Neuron (in vitro differentiated cells): ENCODE results near the gene SYTL3.

ENCODE experiments used
- H2AFZ ChIP-seq: one replicate; pipeline ENCODE4 v1.6.1; 2013; ENCODE audit warnings: low read depth, mild to moderate bottlenecking, inconsistent platforms, low read length, moderate library complexity
- H3K27me3 ChIP-seq: one replicate; pipeline ENCODE4 v1.6.1; 2013; ENCODE audit warnings: low read length; ENCODE audit not compliant: insufficient read depth
- H3K36me3 ChIP-seq: one replicate; pipeline ENCODE4 v1.6.1; 2013; ENCODE audit warnings: low read length; ENCODE audit not compliant: insufficient read depth
- H3K4me1 ChIP-seq: one replicate; pipeline ENCODE4 v1.6.1; 2013; ENCODE audit warnings: low read length; ENCODE audit not compliant: insufficient read depth
- H3K4me3 ChIP-seq: 2 replicates; pipeline ENCODE4 v1.5.1; 2013; ENCODE audit warnings: mild to moderate bottlenecking, low read length, moderate library complexity
- H3K9me3 ChIP-seq: one replicate; pipeline ENCODE4 v1.6.1; 2013; ENCODE audit warnings: low read length

The SYTL3 gene

GRCh38 chr6:158764926-158765325, 115.1 kb downstream of the SYTL3 start:
- Histone ChIP-seq H3K4me1 (no peaks in the 10 kb centered on the region), H2AFZ (no peak overlapping the region), H3K9me3 (no peaks in the 10 kb centered on the region), H3K4me3 (no peak overlapping the region), H3K36me3 (peaks cover 45% of the 10 kb centered on the region), H3K27me3 (no peaks in the 10 kb centered on the region)

- Histone ChIP-seq H3K9me3 (no peaks in the 10 kb centered on the region), H3K27me3 (no peaks in the 10 kb centered on the region), H3K4me1 (no peaks in the 10 kb centered on the region), H3K4me3 (no peak overlapping the region), H3K36me3 (peaks cover 51% of the 10 kb centered on the region), H2AFZ (no peak overlapping the region)
Observed at GRCh38 chr6:158765499-158766068, 115.7 kb downstream of the SYTL3 start.

- Histone ChIP-seq H3K9me3 (peaks cover 1% of the 10 kb centered on the region), H3K4me1 (no peaks in the 10 kb centered on the region), H3K4me3 (no peak overlapping the region), H3K36me3 (peaks cover 64% of the 10 kb centered on the region), H3K27me3 (no peaks in the 10 kb centered on the region), H2AFZ (no peak overlapping the region)
Observed at GRCh38 chr6:158766621-158767455, 117.0 kb downstream of the SYTL3 start.

GRCh38 chr6:158767709-158768108, 117.9 kb downstream of the SYTL3 start:
- H2AFZ ChIP-seq, result no peak overlapping the region
- peaks cover 72% of the 10 kb centered on the region for H3K36me3 ChIP-seq
- H3K4me3 ChIP-seq, result no peak overlapping the region
- no peaks in the 10 kb centered on the region for H3K4me1 ChIP-seq
- H3K27me3 ChIP-seq, result no peaks in the 10 kb centered on the region
- peaks cover 1% of the 10 kb centered on the region for H3K9me3 ChIP-seq

GRCh38 chr6:158768436-158768835, 118.6 kb downstream of the SYTL3 start:
- H3K9me3 ChIP-seq, result peaks cover 1% of the 10 kb centered on the region
- H3K4me3 ChIP-seq, result no peak overlapping the region
- H3K4me1 ChIP-seq, result no peaks in the 10 kb centered on the region
- H3K27me3 ChIP-seq, result no peaks in the 10 kb centered on the region
- peaks cover 75% of the 10 kb centered on the region for H3K36me3 ChIP-seq
- H2AFZ ChIP-seq, result no peak overlapping the region

- Histone ChIP-seq H3K4me1 (no peaks in the 10 kb centered on the region), H3K4me3 (no peak overlapping the region), H3K36me3 (peaks cover 80% of the 10 kb centered on the region)
Observed at GRCh38 chr6:158769234-158769770, 119.4 kb downstream of the SYTL3 start.

GRCh38 chr6:158769771-158770432, 120.0 kb downstream of the SYTL3 start:
- H3K4me1 ChIP-seq, result no peaks in the 10 kb centered on the region
- peaks cover 82% of the 10 kb centered on the region for H3K36me3 ChIP-seq
- H2AFZ ChIP-seq, result no peak overlapping the region
- H3K9me3 ChIP-seq, result peaks cover 1% of the 10 kb centered on the region
- H3K27me3 ChIP-seq, result no peaks in the 10 kb centered on the region
- H3K4me3 ChIP-seq, result no peak overlapping the region

More at GRCh38 chr6:158769234-158769770, 119.4 kb downstream of the SYTL3 start:
- H2AFZ ChIP-seq, result no peak overlapping the region
- peaks cover 1% of the 10 kb centered on the region for H3K9me3 ChIP-seq
- no peaks in the 10 kb centered on the region for H3K27me3 ChIP-seq

GRCh38 chr6:158770533-158771330, 120.9 kb downstream of the SYTL3 start:
- H3K4me3 ChIP-seq, result no peak overlapping the region
- no peak overlapping the region for H2AFZ ChIP-seq
- H3K4me1 ChIP-seq, result no peaks in the 10 kb centered on the region
- peaks cover 82% of the 10 kb centered on the region for H3K36me3 ChIP-seq
- no peaks in the 10 kb centered on the region for H3K27me3 ChIP-seq
- H3K9me3 ChIP-seq, result peaks cover 1% of the 10 kb centered on the region

GRCh38 chr6:158771399-158772152, 121.7 kb downstream of the SYTL3 start:
- no peak overlapping the region for H2AFZ ChIP-seq
- H3K9me3 ChIP-seq, result peaks cover 1% of the 10 kb centered on the region
- peaks cover 82% of the 10 kb centered on the region for H3K36me3 ChIP-seq
- no peak overlapping the region for H3K4me3 ChIP-seq
- no peaks in the 10 kb centered on the region for H3K4me1 ChIP-seq
- H3K27me3 ChIP-seq, result no peaks in the 10 kb centered on the region

- Histone ChIP-seq H3K27me3 (no peaks in the 10 kb centered on the region), H2AFZ (no peak overlapping the region), H3K4me1 (no peaks in the 10 kb centered on the region), H3K4me3 (no peak overlapping the region), H3K36me3 (peaks cover 78% of the 10 kb centered on the region), H3K9me3 (peaks cover 1% of the 10 kb centered on the region)
Observed at GRCh38 chr6:158772172-158772571, 122.3 kb downstream of the SYTL3 start.

- Histone ChIP-seq H3K4me3 (no peak overlapping the region), H2AFZ (no peak overlapping the region), H3K27me3 (no peaks in the 10 kb centered on the region), H3K9me3 (peaks cover 1% of the 10 kb centered on the region), H3K36me3 (peaks cover 71% of the 10 kb centered on the region), H3K4me1 (no peaks in the 10 kb centered on the region)
Observed at GRCh38 chr6:158772851-158773371, 123.1 kb downstream of the SYTL3 start.
